Liver (tissue), 3 donors: Measurements from ENCODE around the gene ANKFN1.

Experiments
- CTCF ChIP-seq: fragments of 150-350 bp; IDR thresholded peaks from 2 replicates; pipeline ENCODE4 v1.5.1; 2017; ENCODE audit warnings: improper control_type of control experiment, low read depth, low read length; ENCODE audit not compliant: missing input control
- EGR1 ChIP-seq, 2 donors: IDR thresholded peaks; 2 replicates each; pipeline ENCODE4 v1.6.1; 2016 to 2018; ENCODE audit warnings: antibody characterized with exemption in 2 of 2, low read depth in 2 of 2
- HNF4G ChIP-seq: IDR thresholded peaks from 2 replicates; pipeline ENCODE4 v1.6.1; 2016; ENCODE audit warnings: antibody characterized with exemption
- JUND ChIP-seq, 2 donors: IDR thresholded peaks; 2 replicates each; pipeline ENCODE4 v1.6.1; 2016; ENCODE audit warnings: antibody characterized with exemption in 2 of 2
- MAX ChIP-seq: IDR thresholded peaks from 2 replicates; pipeline ENCODE4 v1.6.1; 2016; ENCODE audit warnings: antibody characterized with exemption
- RAD21 ChIP-seq, 2 donors: IDR thresholded peaks; 2 replicates each; pipeline ENCODE4 v1.6.1; 2016; ENCODE audit warnings: antibody characterized with exemption in 2 of 2, mild to moderate bottlenecking in 2 of 2
- REST ChIP-seq: IDR thresholded peaks from 2 replicates; pipeline ENCODE4 v1.6.1; 2016; ENCODE audit warnings: antibody characterized with exemption, mild to moderate bottlenecking
- TAF1 ChIP-seq: conservative IDR thresholded peaks from 2 replicates; pipeline ENCODE4 v1.6.1; 2016; ENCODE audit warnings: antibody characterized with exemption, mild to moderate bottlenecking
- donor health status: healthy.
- donor health status: healthy.

- TF ChIP-seq CTCF (no peak), MAX (no peak), RAD21 (IDR thresholded peaks at IDR 0.05) (no peak), REST (no peak), JUND (IDR thresholded peaks at IDR 0.05) (no peak), EGR1 (IDR thresholded peaks at IDR 0.05; ENCODE audit: low read depth in 2 of 2) (no peak), HNF4G (no peak), TAF1 (no peak)
These were observed 18.1 kb downstream of the ANKFN1 start for GRCh38 chr17:56171186-56171959.
